GM13977 (cell line): ENCODE measurements around the gene TLE1.
A peak's percentile ranks its signal among the peaks of the same experiment; 100 is the strongest.
"Not testable (repeated sequence)": the region's sequence is repeated elsewhere in the genome, so short reads cannot be mapped to it uniquely, and the experiment has no call there.

Source experiments
- DNase-seq: peaks from one replicate; pipeline ENCODE4 v3.0.0; 2012; ENCODE audit warnings: low spot score
- CTCF ChIP-seq: IDR thresholded peaks from 2 replicates; pipeline ENCODE4 v1.5.1; 2012; ENCODE audit warnings: mild to moderate bottlenecking, control low read depth; ENCODE audit not compliant: insufficient read depth; ENCODE audit errors: extremely low read depth, missing control alignments
- in situ Hi-C: fragments of 300-500 bp; cut with MboI; formaldehyde crosslinking; loops from one replicate; pipeline ENCODE4 v1.12.0; 2022; ENCODE audit warnings: low sequenced_read_pairs, low pct_unique_long_range_greater_than_20kb, mixed read lengths, inconsistent platforms; ENCODE audit not compliant: unreplicated experiment

TLE1 gene

GRCh38 chr9:81689343-81690175 lies at the start of gene TLE1:
TLE1 (minus strand) TSS chr9:81689547; CDS start chr9:81688240, 1,307 bp downstream.
- peak; percentile 72 for DNase-seq
- no peak for TF ChIP-seq CTCF
- in situ Hi-C loops, result no loop called here

GRCh38 chr9:81737871-81738507 lies 48.6 kb upstream of the TLE1 start:
- in situ Hi-C loops, result no loop called here
- TF ChIP-seq CTCF, result no peak
- no peak for DNase-seq

GRCh38 chr9:81730498-81730897 lies 41.2 kb upstream of the TLE1 start:
- DNase-seq, in situ Hi-C loops: not testable (repeated sequence)

- in situ Hi-C loops, result no loop called here
These were observed 39.8 kb upstream of the TLE1 start for GRCh38 chr9:81729135-81729534.

GRCh38 chr9:81724242-81724889 lies 35.0 kb upstream of the TLE1 start:
- no peak for TF ChIP-seq CTCF
- in situ Hi-C loops, result no loop called here
- no peak for DNase-seq

More at GRCh38 chr9:81729135-81729534, 39.8 kb upstream of the TLE1 start:
- TF ChIP-seq CTCF, result no peak
- DNase-seq, result no peak

GRCh38 chr9:81722277-81722676 lies 32.9 kb upstream of the TLE1 start:
- no peak for DNase-seq
- TF ChIP-seq CTCF, result no peak
- in situ Hi-C loops, result no loop called here
